HUES64 (cell line): ENCODE measurements around the gene TOP1.

Experiments used
- H3K27ac ChIP-seq: 2 replicates; pipeline ENCODE4 v1.7.0; 2013; ENCODE audit warnings: low read depth, low read length, inconsistent platforms
- H3K27me3 ChIP-seq: 2 replicates; pipeline ENCODE4 v1.6.1; 2013; ENCODE audit warnings: mild to moderate bottlenecking, low read length; ENCODE audit not compliant: insufficient read depth
- H3K36me3 ChIP-seq: 2 replicates; pipeline ENCODE4 v1.6.1; 2013; ENCODE audit warnings: mild to moderate bottlenecking, low read length; ENCODE audit not compliant: insufficient read depth
- H3K4me1 ChIP-seq: 2 replicates; pipeline ENCODE4 v1.6.1; 2013; ENCODE audit warnings: mild to moderate bottlenecking, low read length, moderate library complexity; ENCODE audit not compliant: insufficient read depth
- H3K4me3 ChIP-seq: 2 replicates; pipeline ENCODE4 v1.5.1; 2013; ENCODE audit warnings: mild to moderate bottlenecking, low read length, moderate library complexity
- H3K9ac ChIP-seq: 2 replicates; pipeline ENCODE4 v1.6.1; 2013; ENCODE audit warnings: mild to moderate bottlenecking, low read depth, low read length
- H3K9me3 ChIP-seq: 2 replicates; pipeline ENCODE4 v1.6.1; 2013; ENCODE audit warnings: low read depth, low read length; ENCODE audit not compliant: insufficient read depth
- WGBS: fragments of 150-250, 120-280 bp; methylation state at CpG from one replicate; pipeline ENCODE4 v1.1.7; 2013; ENCODE audit warnings: missing lambda C conversion rate; 5-methylcytosine and 5-hydroxymethylcytosine counted together

Gene TOP1

DNA sequence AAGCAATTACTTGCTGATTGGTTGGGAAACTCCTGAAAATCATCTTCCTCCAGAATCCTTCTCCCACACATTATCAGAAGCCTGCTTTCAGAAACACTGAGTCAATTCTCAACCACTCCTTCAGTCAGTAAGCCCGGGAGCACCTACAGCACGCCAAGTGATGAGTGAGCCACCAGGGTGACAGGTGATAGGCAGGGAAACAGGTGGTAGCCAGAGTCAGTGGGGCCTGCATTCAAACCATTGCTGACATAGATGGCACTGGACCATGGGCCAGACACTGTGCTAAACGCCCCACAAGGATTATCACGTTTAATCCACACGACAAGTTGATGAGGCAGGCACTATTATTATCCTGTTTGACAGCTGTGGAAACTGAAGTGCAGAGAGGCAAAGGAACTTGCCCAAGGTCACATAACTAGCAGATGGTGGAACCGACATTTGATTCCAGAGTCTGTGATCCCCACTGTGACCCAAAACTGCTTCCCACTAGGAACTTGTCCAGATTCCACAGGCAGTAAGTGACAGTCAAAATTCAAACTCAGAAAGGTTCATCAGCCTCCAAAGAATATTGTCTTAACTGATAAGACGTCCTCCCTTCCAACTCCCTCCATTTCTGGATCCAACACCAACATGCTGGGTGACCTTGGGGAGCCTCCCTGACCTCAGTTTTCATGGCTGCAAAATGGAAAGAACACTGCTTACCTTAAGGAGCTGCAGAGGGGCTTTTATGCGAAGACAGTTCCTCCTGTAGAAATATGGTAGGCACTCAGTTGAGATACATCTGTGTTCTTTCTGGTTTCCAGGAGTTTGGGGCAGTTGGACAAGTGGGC is 23.9 kb upstream of the TOP1 start:
- Histone ChIP-seq H3K9ac (no peak overlapping the region), H3K4me1 (peaks cover 15% of the 10 kb centered on the region), H3K36me3 (no peaks in the 10 kb centered on the region), H3K9me3 (peaks cover 12% of the 10 kb centered on the region), H3K4me3 (no peak overlapping the region), H3K27me3 (no peaks in the 10 kb centered on the region), H3K27ac (no peak overlapping the region)
- WGBS = 93% methylated on average over 8 of the region's 8 CpGs

DNA sequence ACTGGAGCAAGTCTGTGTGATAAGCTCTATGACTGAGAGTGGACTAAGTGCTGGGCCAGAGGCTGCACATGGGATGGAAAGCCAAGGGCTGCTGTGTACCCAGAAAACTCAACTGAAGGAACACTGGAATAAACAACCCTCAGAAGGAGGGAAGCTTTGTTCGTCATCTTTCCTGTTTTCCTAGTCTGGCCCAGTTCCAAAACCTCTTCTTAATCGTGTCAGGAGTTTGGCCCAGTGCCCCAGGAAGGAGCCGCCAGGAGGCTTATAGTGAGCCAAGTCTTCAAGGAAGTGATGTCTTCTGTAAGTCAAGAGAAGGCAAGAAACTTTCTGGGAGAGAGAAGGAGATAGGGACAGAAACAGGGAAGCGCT is 23.3 kb upstream of the TOP1 start:
- peaks cover 15% of the 10 kb centered on the region for H3K4me1 ChIP-seq
- H3K27me3 ChIP-seq = no peaks in the 10 kb centered on the region
- H3K4me3 ChIP-seq = no peak overlapping the region
- no peaks in the 10 kb centered on the region for H3K36me3 ChIP-seq
- no peak overlapping the region for H3K27ac ChIP-seq
- H3K9ac ChIP-seq = no peak overlapping the region
- 93% methylated on average over 4 of the region's 4 CpGs for WGBS
- H3K9me3 ChIP-seq = peaks cover 12% of the 10 kb centered on the region

DNA sequence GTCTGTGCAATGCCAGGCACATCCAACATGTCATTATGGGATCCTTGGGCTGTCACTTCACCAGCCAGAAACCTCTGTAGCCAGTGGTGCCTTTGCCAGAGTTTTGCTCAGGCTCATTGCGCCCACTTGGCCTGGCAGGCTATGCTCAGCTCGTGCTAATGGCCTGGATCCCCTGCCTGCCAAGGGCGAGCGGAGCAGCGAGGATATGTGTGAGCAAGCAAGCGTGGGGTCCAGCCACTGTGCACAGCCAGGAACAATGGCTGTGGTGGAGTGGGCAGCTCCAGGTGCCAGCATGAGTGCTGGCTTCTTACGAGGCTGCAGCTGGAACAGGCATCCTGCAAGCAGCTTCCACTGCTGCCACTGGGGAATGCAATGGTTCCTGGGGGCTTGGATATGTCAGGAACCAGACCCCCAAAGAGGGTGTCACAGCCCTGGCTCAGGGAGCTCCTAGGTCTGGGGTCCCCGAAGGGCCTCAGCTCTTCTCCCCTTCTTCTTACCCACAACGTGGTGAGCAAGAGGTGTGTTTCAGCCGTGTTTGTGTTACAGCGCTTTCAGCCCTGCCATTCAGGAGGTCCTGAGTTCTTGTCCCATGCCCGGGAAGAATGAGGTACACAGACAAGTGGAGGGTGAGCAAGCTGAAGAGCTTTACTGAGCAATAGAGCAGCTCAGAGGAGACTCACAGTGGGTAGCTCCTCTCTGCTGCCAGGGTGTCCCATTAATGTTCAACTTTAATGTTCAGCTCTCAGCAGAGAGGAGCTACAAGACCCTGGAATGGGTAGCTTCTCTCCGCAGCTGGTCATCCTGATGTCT is 22.3 kb upstream of the TOP1 start:
- Histone ChIP-seq H3K36me3 (no peaks in the 10 kb centered on the region), H3K4me3 (no peak overlapping the region), H3K9ac (no peak overlapping the region), H3K27ac (no peak overlapping the region), H3K4me1 (peaks cover 15% of the 10 kb centered on the region), H3K27me3 (no peaks in the 10 kb centered on the region), H3K9me3 (peaks cover 12% of the 10 kb centered on the region)
- 94% methylated on average over 13 of the region's 13 CpGs for WGBS

- Histone ChIP-seq H3K27ac (no peak overlapping the region), H3K4me3 (no peak overlapping the region), H3K9ac (no peak overlapping the region), H3K27me3 (no peaks in the 10 kb centered on the region), H3K9me3 (peaks cover 12% of the 10 kb centered on the region), H3K36me3 (no peaks in the 10 kb centered on the region), H3K4me1 (peaks cover 19% of the 10 kb centered on the region)
- WGBS = 94% methylated on average over 2 of the region's 2 CpGs
Observed at GRCh38 chr20:41006936-41007474, 21.6 kb upstream of the TOP1 start.

- 84% methylated on average over 3 of the region's 3 CpGs for WGBS
- Histone ChIP-seq H3K4me3 (no peak overlapping the region), H3K4me1 (peaks cover 19% of the 10 kb centered on the region), H3K27me3 (no peaks in the 10 kb centered on the region), H3K9ac (no peak overlapping the region), H3K36me3 (no peaks in the 10 kb centered on the region), H3K27ac (no peak overlapping the region), H3K9me3 (peaks cover 12% of the 10 kb centered on the region)
Observed at GRCh38 chr20:41007481-41007880, 21.1 kb upstream of the TOP1 start.

- WGBS = 90% methylated on average over 3 of the region's 3 CpGs
- Histone ChIP-seq H3K9me3 (peaks cover 12% of the 10 kb centered on the region), H3K4me3 (no peak overlapping the region), H3K4me1 (peaks cover 14% of the 10 kb centered on the region; the same call in 1 of the 2 replicates), H3K27me3 (no peaks in the 10 kb centered on the region), H3K27ac (no peak overlapping the region), H3K36me3 (no peaks in the 10 kb centered on the region), H3K9ac (no peak overlapping the region)
Observed at GRCh38 chr20:41009946-41010345, 18.7 kb upstream of the TOP1 start.

DNA sequence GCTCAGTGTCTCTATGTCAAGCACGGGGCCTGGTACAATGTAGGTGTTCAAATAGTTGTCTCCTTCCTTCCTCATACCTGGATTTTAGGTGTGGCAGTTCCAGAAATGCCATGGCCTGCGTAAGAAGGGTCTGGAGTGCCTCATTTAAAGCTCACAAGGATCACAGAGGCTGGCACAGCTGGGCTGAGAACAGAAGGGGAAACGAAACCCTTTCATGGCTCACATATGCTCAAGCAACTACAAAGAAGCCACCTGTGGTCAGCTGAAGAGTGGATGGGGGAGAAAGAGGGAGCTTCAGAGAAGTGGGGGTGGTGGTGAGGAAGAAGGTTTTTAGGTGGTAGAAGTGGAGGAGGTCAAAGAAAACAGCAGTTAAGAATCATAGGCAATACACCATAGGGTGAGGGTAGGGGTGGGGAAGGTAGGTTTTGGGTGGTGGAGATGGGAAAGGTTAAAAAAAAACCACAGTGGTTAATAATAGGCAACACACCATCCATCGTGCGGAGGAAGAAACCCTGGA is 17.0 kb upstream of the TOP1 start:
- Histone ChIP-seq H3K27me3 (no peaks in the 10 kb centered on the region), H3K27ac (no peak overlapping the region), H3K9ac (no peak overlapping the region), H3K9me3 (peaks cover 3% of the 10 kb centered on the region; the same call in 1 of the 2 replicates), H3K4me1 (peaks cover 14% of the 10 kb centered on the region; the same call in 1 of the 2 replicates), H3K4me3 (no peak overlapping the region), H3K36me3 (no peaks in the 10 kb centered on the region)
- 93% methylated on average over 5 of the region's 5 CpGs for WGBS

DNA sequence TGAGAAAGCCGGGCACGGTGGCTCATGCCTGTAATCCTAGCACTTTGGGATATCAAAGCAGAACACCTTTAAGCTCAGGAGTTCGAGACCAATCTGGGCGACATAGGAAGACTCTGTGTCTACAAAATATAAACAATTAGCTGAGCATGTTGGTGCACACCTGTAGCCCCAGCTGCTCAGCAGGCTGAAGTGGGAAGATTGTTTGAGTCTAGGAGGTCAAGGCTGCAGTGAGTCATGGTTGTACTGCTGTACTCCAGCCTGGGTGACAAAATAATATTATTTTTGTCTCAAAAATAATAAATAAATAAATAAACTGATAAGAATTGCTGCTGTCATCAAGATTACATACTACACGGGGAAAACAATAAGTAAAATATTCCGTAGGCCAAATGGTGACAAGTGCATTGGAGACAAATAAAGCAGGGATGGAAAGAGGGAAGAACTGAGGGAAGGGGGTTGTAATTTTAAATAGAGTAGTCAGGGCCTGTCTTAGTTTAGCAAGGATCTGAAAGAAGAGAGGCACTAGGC is 14.0 kb upstream of the TOP1 start:
- no peaks in the 10 kb centered on the region for H3K36me3 ChIP-seq
- 92% methylated on average over 6 of the region's 6 CpGs for WGBS
- H3K4me1 ChIP-seq = 0 out of 2 replicates have a peak, but pooled peaks cover 7% of the 10 kb centered on the region
- H3K9ac ChIP-seq = no peak overlapping the region
- no peak overlapping the region for H3K4me3 ChIP-seq
- H3K27ac ChIP-seq = no peak overlapping the region
- no peaks in the 10 kb centered on the region for H3K9me3 ChIP-seq
- H3K27me3 ChIP-seq = no peaks in the 10 kb centered on the region

DNA sequence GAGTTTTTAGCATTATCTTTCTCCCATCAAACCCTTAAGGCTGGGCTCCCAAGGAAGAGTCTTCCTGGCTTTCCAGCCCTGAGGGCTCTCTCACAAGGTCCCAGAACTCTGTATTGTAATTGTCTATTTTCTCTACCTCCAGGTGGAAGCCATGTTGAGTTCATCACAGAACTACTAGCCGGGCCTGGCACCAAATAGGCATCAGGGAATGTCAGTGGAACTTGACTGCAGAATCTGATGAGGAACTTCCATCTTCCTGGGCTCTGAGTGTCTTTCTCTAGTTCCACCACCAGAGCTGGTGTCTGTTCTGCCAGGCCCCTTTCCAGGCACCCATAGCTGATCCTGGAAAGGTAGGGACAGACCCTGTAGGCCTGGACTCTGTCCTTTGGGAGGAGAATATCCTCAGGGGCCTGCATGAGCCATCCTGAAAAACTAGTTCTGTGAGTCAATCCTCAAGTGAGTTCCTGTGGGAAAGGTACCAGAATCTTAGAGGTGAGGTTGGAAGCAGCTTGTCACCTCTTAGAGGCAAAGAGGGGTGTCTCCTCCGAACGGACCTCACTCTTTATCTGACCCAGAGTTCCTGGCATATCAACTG is 11.1 kb upstream of the TOP1 start:
- H3K9ac ChIP-seq = no peak overlapping the region
- WGBS = 92% methylated on average over 3 of the region's 3 CpGs
- no peaks in the 10 kb centered on the region for H3K9me3 ChIP-seq
- H3K4me3 ChIP-seq = no peak overlapping the region
- no peaks in the 10 kb centered on the region for H3K36me3 ChIP-seq
- no peaks in the 10 kb centered on the region for H3K27me3 ChIP-seq
- H3K4me1 ChIP-seq = 0 out of 2 replicates have a peak, but pooled peaks cover 2% of the 10 kb centered on the region
- H3K27ac ChIP-seq = no peak overlapping the region

GRCh38 chr20:41018153-41018552 is 10.5 kb upstream of the TOP1 start:
- WGBS = 93% methylated on average over 2 of the region's 2 CpGs
- no peaks in the 10 kb centered on the region for H3K27me3 ChIP-seq
- H3K4me1 ChIP-seq = no peaks in the 10 kb centered on the region
- no peaks in the 10 kb centered on the region for H3K36me3 ChIP-seq
- no peak overlapping the region for H3K9ac ChIP-seq
- H3K9me3 ChIP-seq = no peaks in the 10 kb centered on the region
- no peak overlapping the region for H3K27ac ChIP-seq
- no peak overlapping the region for H3K4me3 ChIP-seq
